ENCODE results near the gene ARRB2. TPM values are rescaled to one million over a fixed set of nuclear protein-coding genes. Genes with fewer than 3 reads are reported as not detected.

The ARRB2 gene
- total and polyA plus RNA-seq, 2 of the 13 experiments (the other 11 are each of a cell fraction or from before 2014, with no cell fraction given) = 21.5 to 49.2 TPM

GRCh38 chr17:4751932-4752331 is 41.5 kb downstream of the ARRB2 start (continued):
- no peak for TF ChIP-seq ZNF142 (CRISPR knock-in tag; IDR thresholded peaks at IDR 0.05)
- TF ChIP-seq HHEX (CRISPR knock-in tag; IDR thresholded peaks at IDR 0.05) = no peak
- TF ChIP-seq KDM5A (IDR thresholded peaks at IDR 0.05; ENCODE audit: borderline replicate concordance, low read length) = no peak
- no peak for TF ChIP-seq KIAA2018 (CRISPR knock-in tag; IDR thresholded peaks at IDR 0.05; ENCODE audit: borderline replicate concordance)
- no peak for TF ChIP-seq FOXP1 (IDR thresholded peaks at IDR 0.05)
- peak; percentile 17; the same call in 1 of the 2 replicates for TF ChIP-seq FOXP1 (CRISPR knock-in tag; IDR thresholded peaks at IDR 0.05)
- TF ChIP-seq NBN (conservative IDR thresholded peaks at IDR 0.05) = no peak
- TF ChIP-seq EP300 (IDR thresholded peaks at IDR 0.05; ENCODE audit: low read depth in 2 of 2, low read length in 2 of 2) = peak in 1 of 2 experiments; percentile 64; a peak in 1 of 4 replicates
- TF ChIP-seq EP300 (CRISPR knock-in tag; IDR thresholded peaks at IDR 0.05; ENCODE audit: borderline replicate concordance) = no peak
- TF ChIP-seq FOXP4 (CRISPR knock-in tag; IDR thresholded peaks at IDR 0.05) = 0 out of 2 replicates have a peak, but pooled peaks have one; percentile 31
- no peak for TF ChIP-seq TBP (CRISPR knock-in tag; IDR thresholded peaks at IDR 0.05)
- TF ChIP-seq BCL6 (CRISPR knock-in tag; IDR thresholded peaks at IDR 0.05) = peak; percentile 81
- peak; percentile 89 for TF ChIP-seq CEBPB (IDR thresholded peaks at IDR 0.05; ENCODE audit: borderline replicate concordance, low read depth, low read length)
- TF ChIP-seq MAFG (CRISPR knock-in tag; IDR thresholded peaks at IDR 0.05) = no peak
- no peak for TF ChIP-seq SP1 (IDR thresholded peaks at IDR 0.05)
- no peak for TF ChIP-seq SP1 (CRISPR knock-in tag; IDR thresholded peaks at IDR 0.05)
- TF ChIP-seq ZNF598 (CRISPR knock-in tag; IDR thresholded peaks at IDR 0.05; ENCODE audit: borderline replicate concordance) = no peak

All from HepG2 (cell line).